Fibroblast of the aortic adventitia (primary cell): ENCODE data around the gene RASSF4. TPM values are rescaled to one million over a fixed set of nuclear protein-coding genes. Genes with fewer than 3 reads are reported as not detected.

ENCODE experiments used
- DNase-seq: peaks from one replicate; pipeline ENCODE4 v3.0.0-alpha.2; 2010; ENCODE audit warnings: low read depth
- H3K4me3 ChIP-seq: 2 replicates; pipeline ENCODE4 v1.5.1; 2011; ENCODE audit warnings: low read depth, mild to moderate bottlenecking, control low read depth, low read length, moderate library complexity
- total RNA-seq: library from RNA; depleted of rRNA; stranded (reverse); fragments of >200 nt; gene quantifications from 2 replicates; pipeline ENCODE4 v1.2.3, GENCODE V29; 2012; ENCODE audit warnings: low replicate concordance
- TF ChIP-seq, protein P1 (sequence below): IDR thresholded peaks from 2 replicates; pipeline ENCODE4 v1.5.1; 2011; ENCODE audit warnings: mild to moderate bottlenecking, low read length, control low read depth, inconsistent platforms; ENCODE audit not compliant: insufficient read depth

The RASSF4 gene
- total RNA-seq, 1 donor: 3.8 TPM

DNA sequence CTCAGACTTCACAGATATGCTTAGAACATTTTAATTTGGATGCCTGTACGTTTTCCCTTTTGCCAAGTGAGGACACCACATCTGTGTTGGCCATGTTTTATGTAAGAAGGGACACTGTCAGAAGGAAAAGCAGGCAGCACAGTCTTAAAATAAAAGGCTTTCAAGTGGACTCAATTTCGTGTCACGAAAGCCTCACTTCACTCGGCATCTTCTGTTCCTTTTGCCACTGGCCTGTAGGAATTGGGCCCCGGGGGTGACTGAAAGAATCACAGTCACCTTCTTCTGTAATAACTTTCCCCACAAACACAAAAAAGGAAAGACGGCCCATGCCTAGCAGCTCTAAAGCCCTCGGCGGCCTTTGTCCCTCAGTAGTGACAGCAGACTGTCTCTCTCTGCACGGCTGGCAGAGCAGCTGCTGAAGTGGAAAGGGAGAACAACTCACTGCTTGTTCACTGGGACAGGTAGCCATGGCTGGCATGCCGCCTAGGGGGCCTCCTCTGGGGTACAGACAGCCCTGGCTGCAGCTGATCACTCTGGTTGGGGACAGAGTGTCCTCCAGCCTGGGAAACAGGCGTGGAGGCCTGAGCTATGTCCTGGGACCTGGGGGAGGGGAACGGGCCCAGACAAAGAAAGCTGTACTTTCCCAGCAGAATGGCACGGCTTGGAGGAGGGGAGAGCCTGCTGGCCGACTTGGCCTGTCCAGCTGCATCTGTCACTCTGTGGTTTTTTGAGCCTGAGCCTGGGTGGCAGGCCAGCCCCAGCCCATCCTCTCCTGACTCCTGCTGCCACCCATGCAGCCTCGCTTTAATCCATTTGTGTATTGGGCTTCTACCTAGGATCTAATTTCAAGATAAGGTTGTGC is 4.4 kb downstream of the RASSF4 start:
- TF ChIP-seq, protein P1, sequence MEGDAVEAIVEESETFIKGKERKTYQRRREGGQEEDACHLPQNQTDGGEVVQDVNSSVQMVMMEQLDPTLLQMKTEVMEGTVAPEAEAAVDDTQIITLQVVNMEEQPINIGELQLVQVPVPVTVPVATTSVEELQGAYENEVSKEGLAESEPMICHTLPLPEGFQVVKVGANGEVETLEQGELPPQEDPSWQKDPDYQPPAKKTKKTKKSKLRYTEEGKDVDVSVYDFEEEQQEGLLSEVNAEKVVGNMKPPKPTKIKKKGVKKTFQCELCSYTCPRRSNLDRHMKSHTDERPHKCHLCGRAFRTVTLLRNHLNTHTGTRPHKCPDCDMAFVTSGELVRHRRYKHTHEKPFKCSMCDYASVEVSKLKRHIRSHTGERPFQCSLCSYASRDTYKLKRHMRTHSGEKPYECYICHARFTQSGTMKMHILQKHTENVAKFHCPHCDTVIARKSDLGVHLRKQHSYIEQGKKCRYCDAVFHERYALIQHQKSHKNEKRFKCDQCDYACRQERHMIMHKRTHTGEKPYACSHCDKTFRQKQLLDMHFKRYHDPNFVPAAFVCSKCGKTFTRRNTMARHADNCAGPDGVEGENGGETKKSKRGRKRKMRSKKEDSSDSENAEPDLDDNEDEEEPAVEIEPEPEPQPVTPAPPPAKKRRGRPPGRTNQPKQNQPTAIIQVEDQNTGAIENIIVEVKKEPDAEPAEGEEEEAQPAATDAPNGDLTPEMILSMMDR: no peak
- no peak for DNase-seq
- H3K4me3 ChIP-seq: no peak overlapping the region

DNA sequence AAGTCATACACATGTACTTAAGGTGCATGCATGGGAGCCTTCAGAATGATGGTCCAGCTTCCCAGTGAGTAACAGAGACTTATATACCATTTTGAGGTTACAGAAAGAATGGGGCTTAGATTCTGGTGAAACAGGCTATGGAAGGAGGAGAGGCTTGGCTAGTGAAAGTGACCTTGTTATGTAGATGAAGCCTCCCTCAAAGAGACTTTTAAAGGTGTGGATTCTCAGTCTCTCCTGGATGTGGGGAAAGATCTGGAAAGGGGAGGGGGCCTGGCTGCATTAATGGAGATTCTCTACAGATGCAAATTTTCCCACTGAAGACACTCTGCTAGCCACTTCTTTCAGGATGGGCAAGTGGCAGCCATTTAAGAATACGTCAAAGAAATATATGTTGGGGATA is 5.5 kb downstream of the RASSF4 start:
- TF ChIP-seq, protein P1: no peak
- no peak for DNase-seq
- H3K4me3 ChIP-seq: no peak overlapping the region

- DNase-seq: no peak
- no peak overlapping the region for H3K4me3 ChIP-seq
- TF ChIP-seq, protein P1: no peak
These were observed 6.1 kb downstream of the RASSF4 start for GRCh38 chr10:44965651-44966097.

DNA sequence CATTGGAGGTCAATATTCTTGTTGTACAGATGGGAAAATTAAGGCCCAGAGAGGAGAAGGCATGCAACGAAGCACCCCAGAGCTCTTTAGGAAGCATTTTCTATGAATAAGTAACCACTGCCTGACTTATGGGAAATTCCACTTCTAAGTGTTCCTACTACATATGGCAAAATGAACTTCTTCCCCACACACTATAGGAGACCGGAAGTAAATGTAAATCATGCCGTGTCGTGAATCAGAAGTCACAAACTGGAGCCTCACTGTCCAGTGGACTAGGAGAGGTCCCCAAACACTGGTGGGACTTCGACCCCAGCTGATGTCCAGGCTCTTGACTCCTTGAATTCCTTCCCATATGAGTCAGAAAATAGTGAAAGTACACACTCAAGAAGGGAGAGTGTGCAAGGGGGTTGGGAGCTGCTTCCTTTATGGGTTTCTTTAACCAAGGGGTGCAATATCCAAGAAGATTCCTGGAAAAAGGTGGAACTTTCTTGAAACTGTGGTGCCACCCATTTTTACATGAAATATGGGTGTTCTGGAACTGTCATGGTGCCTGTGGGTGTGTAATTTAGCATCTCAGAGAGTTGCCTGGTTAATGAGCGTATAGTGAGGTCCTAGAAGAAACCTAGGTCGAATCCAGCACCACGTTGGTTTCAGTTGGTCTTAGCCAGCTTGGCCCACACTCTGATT is 6.7 kb downstream of the RASSF4 start:
- DNase-seq: no peak
- TF ChIP-seq, protein P1: no peak
- no peak overlapping the region for H3K4me3 ChIP-seq

GRCh38 chr10:44966816-44967509 is 7.4 kb downstream of the RASSF4 start:
- DNase-seq: no peak
- H3K4me3 ChIP-seq: no peak overlapping the region
- TF ChIP-seq, protein P1: peak; percentile 17

DNA sequence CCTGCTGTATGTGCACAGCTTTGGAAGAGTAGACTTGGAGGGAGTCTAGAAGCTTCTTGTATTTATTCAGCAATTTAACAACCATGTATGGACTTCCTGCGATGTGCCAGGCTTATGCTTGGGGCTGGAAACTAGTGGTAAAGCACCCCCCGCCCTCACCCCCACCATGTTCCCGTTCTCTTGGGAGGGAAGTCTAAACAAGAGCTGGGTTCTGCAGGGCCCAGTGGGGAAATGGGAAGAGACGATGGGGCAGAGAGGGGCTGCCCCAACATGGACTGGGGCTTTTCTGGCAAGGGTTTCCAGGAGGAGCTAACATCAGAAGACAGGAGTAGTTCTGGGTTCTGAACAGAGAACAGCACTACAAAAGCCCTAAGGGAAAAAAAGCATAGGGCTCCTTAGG is 8.0 kb downstream of the RASSF4 start:
- TF ChIP-seq, protein P1: no peak
- DNase-seq: no peak
- H3K4me3 ChIP-seq: no peak overlapping the region
